Measurements from ENCODE around the gene SCP2D1.

Gene SCP2D1

DNA sequence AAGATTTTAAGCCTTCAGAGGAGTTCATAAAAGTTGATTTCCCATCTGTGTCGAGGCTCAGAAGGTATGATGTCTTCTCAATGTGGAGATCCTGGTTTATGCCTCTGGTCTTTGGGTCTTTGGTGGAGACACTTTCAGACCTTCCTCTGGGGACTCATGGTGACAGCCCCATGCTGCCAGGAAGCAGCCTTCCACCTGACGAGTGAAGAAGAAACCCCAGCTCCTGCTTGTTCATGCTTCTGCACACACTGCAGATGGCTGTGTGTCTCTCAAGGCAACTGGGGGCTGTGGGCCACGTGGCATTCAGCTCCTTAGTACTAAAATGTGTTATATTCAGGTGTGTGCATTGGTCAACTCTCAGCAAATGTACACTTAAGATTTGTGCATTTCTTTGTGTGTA lies 4.9 kb upstream of the SCP2D1 start:
- Histone ChIP-seq H3F3A (ENCODE audit: control insufficient read depth, insufficient read depth) (no peaks in the 10 kb centered on the region), H3K36me3 (ENCODE audit: control insufficient read depth, low read length) (no peaks in the 10 kb centered on the region), H3K4me2 (ENCODE audit: low read length) (no peak overlapping the region), H4K20me1 (ENCODE audit: control insufficient read depth, insufficient read depth, low read depth, low read length) (no peaks in the 10 kb centered on the region), H3K79me2 (ENCODE audit: control insufficient read depth, low read length) (no peaks in the 10 kb centered on the region), H3K27ac (ENCODE audit: low read depth, low read length) (no peak overlapping the region), H3K4me1 (ENCODE audit: control insufficient read depth, low read length) (no peaks in the 10 kb centered on the region), H3K27me3 (ENCODE audit: control insufficient read depth, low read length) (no peaks in the 10 kb centered on the region), H3K9me3 (ENCODE audit: control insufficient read depth, insufficient read depth, low read length) (no peaks in the 10 kb centered on the region), H3K4me3 (ENCODE audit: low read length) (no peak overlapping the region), H3K9me2 (replicated peaks; ENCODE audit: control insufficient read depth, low read length) (no peaks in the 10 kb centered on the region)
- TF ChIP-seq, protein P1, sequence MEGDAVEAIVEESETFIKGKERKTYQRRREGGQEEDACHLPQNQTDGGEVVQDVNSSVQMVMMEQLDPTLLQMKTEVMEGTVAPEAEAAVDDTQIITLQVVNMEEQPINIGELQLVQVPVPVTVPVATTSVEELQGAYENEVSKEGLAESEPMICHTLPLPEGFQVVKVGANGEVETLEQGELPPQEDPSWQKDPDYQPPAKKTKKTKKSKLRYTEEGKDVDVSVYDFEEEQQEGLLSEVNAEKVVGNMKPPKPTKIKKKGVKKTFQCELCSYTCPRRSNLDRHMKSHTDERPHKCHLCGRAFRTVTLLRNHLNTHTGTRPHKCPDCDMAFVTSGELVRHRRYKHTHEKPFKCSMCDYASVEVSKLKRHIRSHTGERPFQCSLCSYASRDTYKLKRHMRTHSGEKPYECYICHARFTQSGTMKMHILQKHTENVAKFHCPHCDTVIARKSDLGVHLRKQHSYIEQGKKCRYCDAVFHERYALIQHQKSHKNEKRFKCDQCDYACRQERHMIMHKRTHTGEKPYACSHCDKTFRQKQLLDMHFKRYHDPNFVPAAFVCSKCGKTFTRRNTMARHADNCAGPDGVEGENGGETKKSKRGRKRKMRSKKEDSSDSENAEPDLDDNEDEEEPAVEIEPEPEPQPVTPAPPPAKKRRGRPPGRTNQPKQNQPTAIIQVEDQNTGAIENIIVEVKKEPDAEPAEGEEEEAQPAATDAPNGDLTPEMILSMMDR (IDR thresholded peaks at IDR 0.05; ENCODE audit: low read depth, low read length, poor library complexity, severe bottlenecking), result no peak
- no peak for TF ChIP-seq EZH2phosphoT487 (IDR thresholded peaks at IDR 0.05; ENCODE audit: borderline replicate concordance, low read length)

DNA sequence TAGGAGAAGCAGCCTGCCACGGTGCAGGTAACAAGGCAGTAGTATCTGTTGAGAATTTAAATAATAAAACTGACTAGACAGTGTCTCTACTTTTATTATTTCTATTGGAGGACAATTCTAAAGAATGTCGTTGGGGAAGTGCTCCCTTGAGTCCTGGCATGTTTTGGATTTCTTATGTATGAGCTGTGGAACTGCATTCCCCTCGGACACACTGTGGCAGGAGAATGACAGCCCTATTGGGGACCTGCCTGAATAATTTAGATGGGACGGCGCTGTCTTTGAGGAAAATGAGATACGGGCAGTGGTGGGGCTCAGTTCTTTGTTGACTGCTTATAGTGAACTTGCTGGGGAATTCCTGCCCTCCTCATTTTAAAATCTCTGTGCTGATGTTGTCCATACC lies 2.4 kb upstream of the SCP2D1 start:
- H3K27me3 ChIP-seq (ENCODE audit: control insufficient read depth, low read length), result no peaks in the 10 kb centered on the region
- TF ChIP-seq EZH2phosphoT487 (IDR thresholded peaks at IDR 0.05; ENCODE audit: borderline replicate concordance, low read length), result no peak
- TF ChIP-seq, protein P1 (IDR thresholded peaks at IDR 0.05; ENCODE audit: low read depth, low read length, poor library complexity, severe bottlenecking), result no peak
- no peaks in the 10 kb centered on the region for H3K79me2 ChIP-seq (ENCODE audit: control insufficient read depth, low read length)

DNA sequence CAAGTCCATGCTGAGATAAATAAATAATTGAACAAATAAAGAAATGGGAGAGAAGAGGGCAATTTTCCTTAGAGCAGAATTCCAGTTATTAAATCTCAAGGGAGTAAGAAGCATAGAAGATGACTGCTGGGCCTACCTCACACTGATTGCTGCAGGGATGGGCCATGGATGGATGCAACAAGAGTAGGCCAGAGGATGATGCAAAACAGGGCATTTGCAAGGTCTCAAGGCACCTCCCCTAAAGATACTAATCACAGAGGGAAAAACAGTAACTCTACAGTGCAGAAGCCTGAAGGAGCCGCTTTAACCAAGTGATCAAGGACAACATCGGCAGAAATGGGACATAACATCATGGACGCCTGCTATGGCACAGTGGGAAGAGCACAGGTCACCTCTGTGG lies 1.7 kb upstream of the SCP2D1 start:
- H3K4me1 ChIP-seq (ENCODE audit: control insufficient read depth, low read length), result no peaks in the 10 kb centered on the region
- H3K27ac ChIP-seq (ENCODE audit: low read depth, low read length), result no peak overlapping the region
- no peaks in the 10 kb centered on the region for H4K20me1 ChIP-seq (ENCODE audit: control insufficient read depth, insufficient read depth, low read depth, low read length)
- no peaks in the 10 kb centered on the region for H3K27me3 ChIP-seq (ENCODE audit: control insufficient read depth, low read length)
- H3K79me2 ChIP-seq (ENCODE audit: control insufficient read depth, low read length), result no peaks in the 10 kb centered on the region
- TF ChIP-seq, protein P1 (IDR thresholded peaks at IDR 0.05; ENCODE audit: low read depth, low read length, poor library complexity, severe bottlenecking), result no peak
- no peak for TF ChIP-seq EZH2phosphoT487 (IDR thresholded peaks at IDR 0.05; ENCODE audit: borderline replicate concordance, low read length)
- no peak overlapping the region for H3K4me2 ChIP-seq (ENCODE audit: low read length)
- H3K9me2 ChIP-seq (replicated peaks; ENCODE audit: control insufficient read depth, low read length), result no peaks in the 10 kb centered on the region
- H3F3A ChIP-seq (ENCODE audit: control insufficient read depth, insufficient read depth), result no peaks in the 10 kb centered on the region
- no peaks in the 10 kb centered on the region for H3K9me3 ChIP-seq (ENCODE audit: control insufficient read depth, insufficient read depth, low read length)
- H3K4me3 ChIP-seq (ENCODE audit: low read length), result no peak overlapping the region
- H3K36me3 ChIP-seq (ENCODE audit: control insufficient read depth, low read length), result no peaks in the 10 kb centered on the region

More for the DNA sequence above, 2.4 kb upstream of the SCP2D1 start:
- Histone ChIP-seq H3F3A (ENCODE audit: control insufficient read depth, insufficient read depth) (no peaks in the 10 kb centered on the region), H4K20me1 (ENCODE audit: control insufficient read depth, insufficient read depth, low read depth, low read length) (no peaks in the 10 kb centered on the region), H3K36me3 (ENCODE audit: control insufficient read depth, low read length) (no peaks in the 10 kb centered on the region), H3K27ac (ENCODE audit: low read depth, low read length) (no peak overlapping the region), H3K4me2 (ENCODE audit: low read length) (no peak overlapping the region), H3K9me2 (replicated peaks; ENCODE audit: control insufficient read depth, low read length) (no peaks in the 10 kb centered on the region), H3K4me3 (ENCODE audit: low read length) (no peak overlapping the region), H3K4me1 (ENCODE audit: control insufficient read depth, low read length) (no peaks in the 10 kb centered on the region), H3K9me3 (ENCODE audit: control insufficient read depth, insufficient read depth, low read length) (no peaks in the 10 kb centered on the region)

Data from DOHH2 (cell line).